Measurements from ENCODE around the gene SEMA4C.

The SEMA4C gene

GRCh38 chr2:96869822-96870625 is at the start of gene SEMA4C:
Gene SEMA4C, minus strand, starts transcription at chr2:96870080. Its CDS starts 2,194 bp downstream, at chr2:96867886.
- peak; percentile 60 for DNase-seq

- no peak for DNase-seq
Observed at GRCh38 chr2:96918754-96919550, 49.1 kb upstream of the SEMA4C start.

GRCh38 chr2:96918092-96918753 is 48.3 kb upstream of the SEMA4C start:
- no peak for DNase-seq

GRCh38 chr2:96916646-96917543 is 47.0 kb upstream of the SEMA4C start:
- no peak for DNase-seq

GRCh38 chr2:96916156-96916630 is 46.3 kb upstream of the SEMA4C start:
- DNase-seq, result no peak

- no peak for DNase-seq
Observed at GRCh38 chr2:96914332-96914731, 44.5 kb upstream of the SEMA4C start.

GRCh38 chr2:96913398-96914202 is 43.7 kb upstream of the SEMA4C start:
- DNase-seq, result no peak

- DNase-seq, result no peak
Observed at GRCh38 chr2:96913117-96913397, 43.2 kb upstream of the SEMA4C start.

GRCh38 chr2:96912346-96913116 is 42.7 kb upstream of the SEMA4C start:
- DNase-seq, result no peak

- no peak for DNase-seq
Observed at GRCh38 chr2:96909611-96910021, 39.7 kb upstream of the SEMA4C start.

GRCh38 chr2:96907115-96908041 is 37.5 kb upstream of the SEMA4C start:
- DNase-seq, result peak; percentile 16

- no peak for DNase-seq
Observed at GRCh38 chr2:96906729-96907114, 36.8 kb upstream of the SEMA4C start.

- DNase-seq, result no peak
Observed at GRCh38 chr2:96903815-96904214, 33.9 kb upstream of the SEMA4C start.

- no peak for DNase-seq
Observed at GRCh38 chr2:96903318-96903717, 33.4 kb upstream of the SEMA4C start.

GRCh38 chr2:96900237-96900636 is 30.4 kb upstream of the SEMA4C start:
- DNase-seq, result no peak

GRCh38 chr2:96899413-96899741 is 29.5 kb upstream of the SEMA4C start:
- no peak for DNase-seq

GRCh38 chr2:96898641-96899412 is 28.9 kb upstream of the SEMA4C start:
- DNase-seq, result no peak

- no peak for DNase-seq
Observed at GRCh38 chr2:96898135-96898505, 28.2 kb upstream of the SEMA4C start.

- no peak for DNase-seq
Observed at GRCh38 chr2:96897491-96898134, 27.7 kb upstream of the SEMA4C start.

Measured in NCI-H82 (cell line).